ENCODE data around the gene BMP2. TPM values are rescaled to one million over a fixed set of nuclear protein-coding genes. Genes with fewer than 3 reads are reported as not detected.

The BMP2 gene
- total RNA-seq, 1 donor from 2014 or later, result 24.2 TPM

GRCh38 chr20:6767126-6767535, 355 bp upstream of the BMP2 start:
- no peak for DNase-seq (ENCODE audit: low read depth, low spot score)

GRCh38 chr20:6768228-6769140, 998 bp downstream of the BMP2 start:
- DNase-seq (ENCODE audit: low read depth, low spot score), result no peak

GRCh38 chr20:6769903-6770785, 2.7 kb downstream of the BMP2 start:
- no peak for DNase-seq (ENCODE audit: low read depth, low spot score)

GRCh38 chr20:6770786-6771100, 3.3 kb downstream of the BMP2 start:
- DNase-seq (ENCODE audit: low read depth, low spot score), result no peak

GRCh38 chr20:6780433-6781190, 13.1 kb downstream of the BMP2 start:
- no peak for DNase-seq (ENCODE audit: low read depth, low spot score)

- no peak for DNase-seq (ENCODE audit: low read depth, low spot score)
Observed at GRCh38 chr20:6783752-6784151, 16.3 kb downstream of the BMP2 start.

GRCh38 chr20:6784210-6784631, 16.7 kb downstream of the BMP2 start:
- DNase-seq (ENCODE audit: low read depth, low spot score), result no peak

GRCh38 chr20:6784767-6785166, 17.3 kb downstream of the BMP2 start:
- DNase-seq (ENCODE audit: low read depth, low spot score), result no peak

- DNase-seq (ENCODE audit: low read depth, low spot score), result no peak
Observed at GRCh38 chr20:6786548-6786947, 19.1 kb downstream of the BMP2 start.

- DNase-seq (ENCODE audit: low read depth, low spot score), result no peak
Observed at GRCh38 chr20:6792789-6793188, 25.3 kb downstream of the BMP2 start.

- DNase-seq (ENCODE audit: low read depth, low spot score), result no peak
Observed at GRCh38 chr20:6802227-6802626, 34.7 kb downstream of the BMP2 start.

GRCh38 chr20:6806275-6806674, 38.8 kb downstream of the BMP2 start:
- DNase-seq (ENCODE audit: low read depth, low spot score), result no peak

GRCh38 chr20:6811262-6812035, 44.0 kb downstream of the BMP2 start:
- no peak for DNase-seq (ENCODE audit: low read depth, low spot score)

GRCh38 chr20:6812530-6812929, 45.0 kb downstream of the BMP2 start:
- DNase-seq (ENCODE audit: low read depth, low spot score), result no peak

GRCh38 chr20:6814945-6815344, 47.5 kb downstream of the BMP2 start:
- no peak for DNase-seq (ENCODE audit: low read depth, low spot score)

- no peak for DNase-seq (ENCODE audit: low read depth, low spot score)
Observed at GRCh38 chr20:6818033-6818808, 50.7 kb downstream of the BMP2 start.

GRCh38 chr20:6819599-6819998, 52.1 kb downstream of the BMP2 start:
- DNase-seq (ENCODE audit: low read depth, low spot score), result no peak

- no peak for DNase-seq (ENCODE audit: low read depth, low spot score)
Observed at GRCh38 chr20:6824401-6824800, 56.9 kb downstream of the BMP2 start.

- no peak for DNase-seq (ENCODE audit: low read depth, low spot score)
Observed at GRCh38 chr20:6827472-6827871, 60.0 kb downstream of the BMP2 start.

- DNase-seq (ENCODE audit: low read depth, low spot score), result peak; percentile 35
Observed at GRCh38 chr20:6828794-6829423, 61.4 kb downstream of the BMP2 start.

Data from pulmonary artery endothelial cell (primary cell).